Stomach (tissue), 4 donors: Measurements from ENCODE around the gene CCDC116.

Experiments used
- POLR2A ChIP-seq, 4 donors: fragments of 450-650 bp; IDR thresholded peaks; one replicate each; pipeline ENCODE4 v1.6.1; 2016; ENCODE audit warnings: antibody characterized with exemption in 4 of 4, control low read depth in 2 of 4, mild to moderate bottlenecking in 1 of 4, moderate library complexity in 1 of 4
- POLR2AphosphoS5 ChIP-seq, 3 donors: sonication (generic); formaldehyde crosslinking; IDR thresholded peaks; one replicate each; pipeline ENCODE4 v1.6.1; 2016; ENCODE audit warnings: antibody characterized with exemption in 3 of 3
- TF ChIP-seq, protein P1 (sequence below), 7 experiments: fragments of 450-650 bp in 4 of 7; fragments of 200-600 bp in 3 of 7; sonication (generic) in 3 of 7; IDR thresholded peaks; one replicate each; pipeline ENCODE4 v1.5.1; 2016 to 2019; ENCODE audit warnings: antibody characterized with exemption in 7 of 7, control low read depth in 2 of 7, mild to moderate bottlenecking in 1 of 7

DNA sequence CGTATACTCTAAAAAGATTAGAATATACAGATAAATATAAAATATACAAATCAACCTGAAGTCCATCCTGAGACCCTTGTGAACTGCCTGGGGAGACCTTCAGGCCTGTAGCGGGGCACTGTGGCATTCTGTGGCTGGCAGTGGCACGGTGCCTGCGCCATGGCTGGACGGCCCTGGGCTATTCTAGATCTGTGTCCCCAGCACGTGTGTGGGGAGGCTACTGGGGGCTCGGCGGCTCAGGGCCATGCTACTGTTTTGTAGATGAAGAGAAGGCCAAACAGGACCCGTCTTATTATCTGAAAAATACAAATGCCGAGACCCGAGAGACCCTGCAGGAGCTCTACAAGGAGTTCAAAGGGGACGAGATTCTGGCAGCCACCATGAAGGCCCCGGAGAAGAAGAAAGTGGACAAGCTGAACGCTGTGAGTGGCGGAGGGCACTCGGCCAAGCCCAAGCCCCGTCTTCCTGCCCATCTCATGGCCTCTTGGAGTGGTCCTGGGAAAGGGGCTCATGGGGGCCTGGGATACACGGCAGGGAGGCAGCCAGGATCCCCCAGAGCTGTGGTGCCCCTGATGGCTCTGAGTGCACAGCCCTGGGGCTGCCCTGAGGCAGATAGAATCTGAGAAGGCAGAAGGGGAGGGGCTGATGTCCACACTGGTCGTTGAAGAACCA, 52.1 kb downstream of the CCDC116 start:
- TF ChIP-seq POLR2A (IDR thresholded peaks at IDR 0.05), result no peak
- no peak for TF ChIP-seq POLR2AphosphoS5 (IDR thresholded peaks at IDR 0.05)
- TF ChIP-seq, protein P1, sequence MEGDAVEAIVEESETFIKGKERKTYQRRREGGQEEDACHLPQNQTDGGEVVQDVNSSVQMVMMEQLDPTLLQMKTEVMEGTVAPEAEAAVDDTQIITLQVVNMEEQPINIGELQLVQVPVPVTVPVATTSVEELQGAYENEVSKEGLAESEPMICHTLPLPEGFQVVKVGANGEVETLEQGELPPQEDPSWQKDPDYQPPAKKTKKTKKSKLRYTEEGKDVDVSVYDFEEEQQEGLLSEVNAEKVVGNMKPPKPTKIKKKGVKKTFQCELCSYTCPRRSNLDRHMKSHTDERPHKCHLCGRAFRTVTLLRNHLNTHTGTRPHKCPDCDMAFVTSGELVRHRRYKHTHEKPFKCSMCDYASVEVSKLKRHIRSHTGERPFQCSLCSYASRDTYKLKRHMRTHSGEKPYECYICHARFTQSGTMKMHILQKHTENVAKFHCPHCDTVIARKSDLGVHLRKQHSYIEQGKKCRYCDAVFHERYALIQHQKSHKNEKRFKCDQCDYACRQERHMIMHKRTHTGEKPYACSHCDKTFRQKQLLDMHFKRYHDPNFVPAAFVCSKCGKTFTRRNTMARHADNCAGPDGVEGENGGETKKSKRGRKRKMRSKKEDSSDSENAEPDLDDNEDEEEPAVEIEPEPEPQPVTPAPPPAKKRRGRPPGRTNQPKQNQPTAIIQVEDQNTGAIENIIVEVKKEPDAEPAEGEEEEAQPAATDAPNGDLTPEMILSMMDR (IDR thresholded peaks at IDR 0.05), result no peak
